ENCODE results near the gene VSIR.

The VSIR gene

GRCh38 chr10:71711052-71711623 lies 62.2 kb downstream of the VSIR start:
- DNase-seq, result no peak

GRCh38 chr10:71710519-71710918 lies 62.8 kb downstream of the VSIR start:
- DNase-seq, result no peak

GRCh38 chr10:71708897-71709882 lies 64.1 kb downstream of the VSIR start:
- no peak for DNase-seq

- DNase-seq, result peak; percentile 67 to 68
These were observed 65.0 kb downstream of the VSIR start for GRCh38 chr10:71708301-71708703.

GRCh38 chr10:71707240-71707789 lies 66.0 kb downstream of the VSIR start:
- DNase-seq, result no peak

- DNase-seq, result no peak
These were observed 66.9 kb downstream of the VSIR start for GRCh38 chr10:71706216-71707121.

GRCh38 chr10:71705582-71705981 lies 67.7 kb downstream of the VSIR start:
- no peak for DNase-seq

GRCh38 chr10:71704816-71705215 lies 68.5 kb downstream of the VSIR start:
- no peak for DNase-seq

- no peak for DNase-seq
These were observed 69.7 kb downstream of the VSIR start for GRCh38 chr10:71703577-71703976.

- peak in 1 of 2 donors; percentile 19 for DNase-seq
These were observed 71.7 kb downstream of the VSIR start for GRCh38 chr10:71701496-71702132.

GRCh38 chr10:71700731-71701368 lies 72.5 kb downstream of the VSIR start:
- no peak for DNase-seq

- DNase-seq, result no peak
These were observed 74.6 kb downstream of the VSIR start for GRCh38 chr10:71698737-71699136.

- DNase-seq, result peak; percentile 44 to 49
These were observed 75.2 kb downstream of the VSIR start for GRCh38 chr10:71697938-71698709.

Data from CD4-positive, alpha-beta T cell treated with Interleukin-4 for 1 hour (primary cell).